Stimulated activated CD8-positive, alpha-beta memory T cell treated with anti-CD3 and anti-CD28 coated beads, Interleukin-15, amount 100 ng/mL, for 24 hours (primary cell): ENCODE data around the gene CHD5.
A peak's percentile ranks its signal among the peaks of the same experiment; 100 is the strongest.

Source experiments
- DNase-seq: peaks from one replicate; pipeline ENCODE4 v3.0.0-alpha.2; 2020; ENCODE audit warnings: low read depth

The CHD5 gene

DNA sequence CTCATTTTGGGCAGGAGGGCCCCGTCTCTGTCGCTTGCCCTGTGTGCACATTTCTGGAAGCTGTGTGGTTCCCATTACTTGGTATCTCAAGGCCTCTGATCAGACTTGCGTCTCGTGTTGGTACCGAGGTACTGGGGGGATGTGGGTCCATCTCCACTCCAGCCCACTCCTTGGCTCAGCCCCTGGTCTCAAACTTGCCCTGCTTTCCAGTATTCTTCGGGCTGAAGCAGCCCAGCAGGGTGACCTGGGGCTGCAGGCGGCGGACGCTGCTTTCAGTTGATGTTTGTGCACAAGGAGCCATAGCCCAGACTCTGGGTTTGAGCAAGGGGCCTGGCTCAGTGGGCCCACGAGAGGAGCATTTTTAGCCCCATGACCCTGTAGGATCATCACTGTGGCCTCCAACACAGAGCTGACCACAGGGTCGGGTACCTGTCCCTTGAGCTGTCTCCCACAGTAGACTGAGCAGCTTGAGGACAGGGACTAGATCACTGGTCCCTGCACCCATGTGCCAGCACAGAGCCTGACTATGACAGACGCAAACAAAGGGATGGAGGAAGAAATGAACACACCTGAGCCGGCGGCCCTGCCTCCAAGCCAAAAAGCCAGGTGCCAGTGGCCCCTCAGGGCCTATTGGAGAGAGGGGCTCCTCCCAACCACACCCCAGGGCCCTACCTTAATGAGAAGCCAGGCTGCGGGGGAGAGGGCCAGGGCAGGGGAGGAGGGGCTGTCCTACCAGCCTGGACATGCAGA, 46.8 kb downstream of the CHD5 start:
- no peak for DNase-seq

DNA sequence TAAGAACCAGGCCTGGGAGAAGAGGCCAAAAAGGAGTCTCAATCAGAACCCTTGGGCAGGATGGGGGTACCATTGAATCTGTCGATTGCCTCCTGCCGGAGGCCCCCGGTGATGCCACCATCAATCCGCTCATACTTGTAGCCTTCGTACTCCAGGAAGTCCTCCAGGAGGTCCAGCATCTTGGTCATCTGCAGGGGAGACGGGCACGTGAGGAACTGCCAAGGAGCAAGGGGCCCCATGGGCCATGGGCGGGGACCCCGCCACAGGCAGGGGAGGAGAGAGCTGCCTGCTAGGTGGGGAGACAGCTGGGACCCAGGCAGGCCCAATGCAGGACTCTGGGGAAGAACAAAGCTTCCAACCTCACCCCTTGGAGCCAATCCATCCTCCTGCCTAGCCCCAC, 48.6 kb downstream of the CHD5 start:
- DNase-seq: no peak

DNA sequence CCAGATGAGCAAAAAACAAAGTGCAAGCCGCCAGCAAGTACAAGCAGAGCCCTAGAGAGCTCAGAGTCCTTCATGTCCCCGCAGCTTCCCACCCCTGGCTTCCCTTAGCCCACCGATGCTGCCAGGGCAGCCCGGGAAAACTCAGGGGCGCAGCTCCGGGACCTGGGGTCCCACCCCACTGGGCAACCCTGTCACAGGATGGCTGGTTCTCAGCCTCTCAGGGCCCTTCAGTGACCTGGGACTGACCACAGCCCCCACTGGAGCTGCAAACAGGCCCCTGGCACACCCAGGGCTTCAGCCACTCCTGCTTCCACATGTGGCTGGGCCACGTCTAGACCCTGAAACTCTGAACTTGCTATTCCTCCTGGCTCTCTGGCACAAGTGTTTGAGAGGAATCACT, 49.5 kb downstream of the CHD5 start:
- no peak for DNase-seq

DNA sequence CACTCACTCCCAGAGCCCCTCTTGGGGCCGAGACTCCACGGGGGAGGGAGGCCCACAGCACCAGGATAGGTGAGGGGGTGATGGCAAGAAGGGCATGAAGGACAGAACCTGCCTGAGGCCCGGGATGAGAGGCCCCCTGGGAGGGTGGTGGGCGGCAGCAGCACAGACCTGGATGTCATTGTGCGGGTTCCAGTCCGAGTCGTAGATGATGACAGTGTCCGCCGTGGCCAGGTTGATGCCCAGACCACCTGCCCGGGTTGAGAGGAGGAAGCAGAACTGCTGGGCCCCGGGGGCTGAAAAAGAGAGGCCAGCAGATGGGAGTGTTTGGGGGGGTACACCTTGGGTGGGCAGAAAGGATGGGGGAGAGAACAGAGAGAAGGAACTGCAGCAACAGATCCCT, 50.1 kb downstream of the CHD5 start:
- DNase-seq: no peak

DNA sequence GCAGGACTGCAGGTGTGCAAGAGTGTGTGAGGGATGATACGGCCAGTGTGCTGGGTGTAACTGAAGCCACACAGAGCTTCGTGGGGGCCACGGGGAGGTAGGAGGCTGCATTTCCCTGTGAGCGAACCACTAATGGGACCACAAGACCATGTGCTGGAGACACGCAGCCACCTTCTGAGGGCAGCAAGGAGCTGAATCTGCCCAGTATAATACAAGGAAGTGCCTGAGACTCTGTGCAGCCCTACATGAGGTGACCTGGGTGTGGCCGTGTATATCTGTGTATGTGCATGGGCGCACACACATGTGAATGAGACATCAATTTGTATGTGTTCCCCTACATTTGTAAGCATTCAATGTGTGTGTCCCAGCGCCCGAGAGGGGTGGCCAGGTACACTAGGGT, 50.8 kb downstream of the CHD5 start:
- no peak for DNase-seq

DNA sequence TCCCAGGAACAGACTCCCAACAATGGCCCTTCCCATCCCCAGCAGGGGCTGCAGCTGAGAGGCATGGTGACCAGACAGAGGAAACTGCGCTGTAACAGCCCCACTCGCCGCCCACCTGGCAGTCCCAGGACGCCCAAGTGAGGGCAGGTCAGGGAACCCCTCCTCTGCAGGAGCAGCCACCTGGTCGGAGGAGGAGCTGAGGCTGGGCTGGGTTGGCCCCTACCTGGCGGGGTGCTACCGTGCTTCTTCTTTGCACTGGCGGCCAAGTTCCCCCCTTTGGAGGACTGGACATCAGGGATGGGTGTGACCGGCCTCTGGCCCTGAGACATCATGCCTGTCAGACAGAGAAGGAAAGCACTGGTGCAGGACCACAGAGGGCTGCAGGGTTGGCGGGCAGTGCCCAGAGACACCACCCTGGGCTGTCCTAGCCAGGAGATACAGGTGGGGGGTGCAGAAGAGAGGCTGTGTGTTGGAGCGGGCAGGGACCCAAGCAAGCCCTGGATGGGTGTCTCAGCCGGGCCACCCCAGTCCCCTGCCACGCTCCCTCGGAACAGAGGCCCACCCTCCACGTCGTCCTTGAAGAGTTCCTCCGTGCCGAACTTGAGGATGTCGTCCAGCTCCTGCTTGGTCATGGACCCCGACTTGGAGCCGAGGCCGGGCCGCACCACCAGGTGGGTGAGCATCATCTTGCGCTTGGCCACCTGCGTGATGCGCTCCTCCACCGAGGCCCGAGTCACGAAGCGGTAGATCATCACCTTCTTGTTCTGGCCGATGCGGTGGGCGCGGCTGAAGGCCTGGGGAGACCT, 51.6 kb downstream of the CHD5 start:
- no peak for DNase-seq

DNA sequence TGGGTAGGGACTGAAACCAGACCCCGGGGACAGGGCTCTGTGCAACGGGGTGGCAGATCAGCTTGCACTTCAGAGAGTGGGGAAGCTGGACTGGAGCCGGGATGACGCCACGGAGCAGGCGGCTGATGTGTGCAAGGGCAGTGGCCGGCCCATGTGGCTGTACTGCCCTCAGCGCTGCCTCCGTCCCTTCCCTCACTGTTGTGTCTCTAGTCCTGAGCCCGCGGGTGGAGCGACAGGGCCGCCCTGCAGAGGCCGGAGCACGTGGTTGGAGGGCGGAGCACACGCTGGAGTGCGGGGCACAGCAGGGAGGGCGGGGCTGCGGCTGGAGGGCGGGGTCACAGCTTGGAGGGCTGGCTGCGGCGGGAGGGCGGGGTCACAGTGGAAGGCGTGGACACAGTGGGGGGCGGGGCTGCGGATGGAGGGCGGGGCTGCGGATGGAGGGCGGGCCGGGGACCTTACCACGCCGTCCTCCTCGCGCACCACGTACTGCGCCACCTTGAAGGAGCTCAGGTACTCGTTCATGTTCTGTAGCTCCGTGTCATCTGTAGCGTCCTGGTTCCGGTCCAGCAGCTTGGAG, 52.4 kb downstream of the CHD5 start:
- peak; percentile 47 for DNase-seq

DNA sequence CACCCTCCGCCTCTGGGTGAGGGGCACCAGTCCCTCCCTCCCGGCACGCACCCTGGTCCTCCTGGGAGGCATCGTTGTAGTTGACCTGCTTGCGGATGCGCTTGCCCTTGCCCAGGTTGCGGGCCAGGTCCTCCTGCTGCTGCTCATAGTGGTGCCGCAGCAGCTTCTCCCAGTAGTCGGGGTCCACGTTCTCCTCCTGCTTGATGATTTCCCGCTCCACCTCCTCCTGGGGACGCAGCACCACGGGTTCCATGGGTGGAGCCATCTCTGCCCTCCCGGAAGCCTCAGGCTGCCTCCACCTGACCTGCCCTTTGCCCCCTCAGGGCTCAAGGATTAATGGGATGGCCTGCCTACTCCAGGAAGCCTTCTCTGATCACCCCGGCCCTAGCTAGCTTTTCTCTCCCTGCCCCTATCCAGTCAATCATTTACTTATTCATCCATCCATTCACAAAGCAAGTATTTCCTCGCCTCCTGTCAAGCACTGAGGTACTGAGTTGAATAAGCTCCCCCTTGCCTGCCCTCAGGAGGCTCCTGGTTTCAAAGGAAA, 53.5 kb downstream of the CHD5 start:
- no peak for DNase-seq

DNA sequence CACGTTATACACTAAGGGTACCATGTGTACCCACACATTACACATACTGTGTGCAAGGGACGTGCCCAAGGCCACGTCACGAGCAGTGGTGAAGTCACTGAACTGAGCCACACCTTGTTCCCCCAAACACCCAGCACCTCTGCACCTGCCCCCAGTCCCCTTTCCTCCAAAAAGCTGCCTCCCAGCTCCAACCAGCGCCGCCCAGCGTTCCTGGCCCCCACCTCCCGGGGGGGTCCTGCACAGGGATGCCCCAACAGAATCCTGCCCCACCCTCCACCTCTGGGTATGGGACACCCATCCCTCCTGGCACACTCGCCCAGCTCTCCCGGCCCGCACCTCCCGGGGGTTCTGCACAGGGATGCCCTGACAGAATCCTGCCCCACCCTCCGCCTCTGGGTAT, 54.1 kb downstream of the CHD5 start:
- no peak for DNase-seq

DNA sequence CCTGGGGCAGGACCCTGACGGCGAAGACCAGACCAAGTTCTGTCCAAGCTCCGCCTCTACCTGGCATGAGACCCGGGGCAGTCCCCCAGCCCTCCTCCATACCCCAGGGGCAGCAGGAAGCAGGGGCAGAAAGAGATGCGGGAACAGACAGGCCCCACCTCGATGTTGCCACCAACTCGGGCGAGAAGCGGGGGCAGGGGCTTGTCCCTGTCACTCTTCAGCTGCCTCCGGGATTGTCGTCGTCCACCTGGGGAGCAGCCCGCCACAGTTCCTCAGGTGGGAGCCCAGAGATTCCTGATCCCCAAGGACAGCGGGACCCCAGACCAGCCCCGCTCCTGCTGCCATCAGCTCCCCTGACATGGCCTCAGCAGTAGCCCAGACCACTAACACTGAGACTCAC, 54.8 kb downstream of the CHD5 start:
- DNase-seq: no peak

DNA sequence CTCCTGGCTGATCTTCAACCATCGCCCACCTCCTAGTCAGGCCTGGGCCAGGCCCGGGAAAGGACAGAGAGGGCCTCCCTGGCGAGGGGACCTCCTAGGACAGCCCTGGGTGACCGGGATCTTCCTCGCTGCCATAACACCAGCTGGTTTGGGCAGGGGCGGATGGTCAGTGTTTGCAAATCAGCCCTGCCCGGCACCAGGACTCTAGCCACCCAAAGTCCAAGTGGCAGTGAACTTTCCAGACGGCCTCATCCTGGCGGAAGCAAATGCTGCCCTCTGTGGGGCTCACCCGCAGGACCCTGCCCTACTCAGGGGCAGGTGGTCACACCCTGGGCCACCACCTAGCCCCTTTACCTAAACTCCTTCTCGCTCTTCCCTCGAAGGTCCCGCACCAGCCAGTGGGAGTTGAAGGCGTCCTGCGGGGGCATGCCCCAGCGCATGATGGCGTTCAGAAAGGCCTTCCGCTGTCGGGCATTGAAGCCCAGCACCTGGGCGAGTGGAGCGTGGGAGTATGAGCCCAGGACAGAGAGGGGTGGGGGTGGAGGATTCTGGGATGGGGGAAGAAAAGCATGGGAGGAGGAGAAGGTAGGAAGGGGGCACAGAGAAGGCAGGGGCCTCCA, 55.3 kb downstream of the CHD5 start:
- no peak for DNase-seq

DNA sequence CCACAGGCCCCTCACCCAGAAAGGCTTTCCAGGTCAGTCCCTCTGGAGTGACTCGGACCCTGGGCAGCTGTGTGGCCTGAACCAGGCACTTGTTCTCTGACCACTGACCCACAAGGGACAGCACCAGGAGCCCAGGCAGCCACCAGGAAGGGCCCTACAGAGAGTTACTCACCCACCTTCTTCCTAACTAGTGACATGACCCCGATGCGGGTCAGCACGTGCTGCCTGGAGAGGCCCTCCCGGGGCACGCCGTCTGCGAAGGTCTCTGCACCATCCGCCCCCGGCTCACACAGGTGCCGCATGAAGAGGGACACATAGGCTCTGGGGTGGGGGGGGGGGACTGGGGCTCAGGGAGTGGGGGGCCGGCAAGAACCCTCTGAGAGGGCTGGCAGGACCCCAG, 55.8 kb downstream of the CHD5 start:
- DNase-seq: no peak

DNA sequence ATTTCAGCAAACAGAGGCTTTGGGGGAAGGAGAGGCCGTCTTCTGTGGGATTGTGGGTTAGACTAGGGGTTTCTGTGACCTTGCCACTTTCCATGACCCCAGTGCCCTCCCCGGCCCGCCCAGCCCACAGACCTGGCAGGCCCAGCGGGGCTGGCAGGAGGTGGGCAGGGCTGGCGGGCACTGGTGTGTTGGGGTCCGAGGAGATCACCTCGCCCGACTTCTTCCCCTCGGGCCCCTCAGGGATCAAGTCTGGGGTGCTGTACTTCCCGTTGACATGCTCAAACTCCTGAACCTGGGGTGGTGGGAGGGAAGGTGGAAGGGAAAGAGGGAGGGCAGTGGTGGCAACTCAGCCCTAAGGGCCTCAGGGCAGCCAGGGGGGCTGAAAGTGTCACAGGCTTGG, 56.3 kb downstream of the CHD5 start:
- no peak for DNase-seq

DNA sequence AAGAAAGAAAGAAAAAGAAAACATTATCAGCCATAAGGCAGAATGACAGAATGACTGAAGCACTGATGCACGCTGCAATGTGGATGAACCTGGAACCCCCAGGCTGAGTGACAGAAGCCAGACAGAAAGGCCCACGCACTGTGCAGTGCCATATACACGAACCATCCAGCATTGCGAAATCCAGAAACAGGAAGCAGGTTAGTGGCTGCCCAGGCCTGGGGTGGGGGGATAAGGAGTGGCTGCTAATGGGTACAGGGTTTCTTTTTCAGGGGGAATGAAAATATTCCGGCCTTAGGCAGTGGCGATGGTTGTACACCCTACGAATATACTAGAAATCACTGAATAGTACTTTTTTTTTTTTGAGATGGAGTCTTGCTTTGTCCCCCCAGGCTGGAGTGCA, 57.0 kb downstream of the CHD5 start:
- no peak for DNase-seq

DNA sequence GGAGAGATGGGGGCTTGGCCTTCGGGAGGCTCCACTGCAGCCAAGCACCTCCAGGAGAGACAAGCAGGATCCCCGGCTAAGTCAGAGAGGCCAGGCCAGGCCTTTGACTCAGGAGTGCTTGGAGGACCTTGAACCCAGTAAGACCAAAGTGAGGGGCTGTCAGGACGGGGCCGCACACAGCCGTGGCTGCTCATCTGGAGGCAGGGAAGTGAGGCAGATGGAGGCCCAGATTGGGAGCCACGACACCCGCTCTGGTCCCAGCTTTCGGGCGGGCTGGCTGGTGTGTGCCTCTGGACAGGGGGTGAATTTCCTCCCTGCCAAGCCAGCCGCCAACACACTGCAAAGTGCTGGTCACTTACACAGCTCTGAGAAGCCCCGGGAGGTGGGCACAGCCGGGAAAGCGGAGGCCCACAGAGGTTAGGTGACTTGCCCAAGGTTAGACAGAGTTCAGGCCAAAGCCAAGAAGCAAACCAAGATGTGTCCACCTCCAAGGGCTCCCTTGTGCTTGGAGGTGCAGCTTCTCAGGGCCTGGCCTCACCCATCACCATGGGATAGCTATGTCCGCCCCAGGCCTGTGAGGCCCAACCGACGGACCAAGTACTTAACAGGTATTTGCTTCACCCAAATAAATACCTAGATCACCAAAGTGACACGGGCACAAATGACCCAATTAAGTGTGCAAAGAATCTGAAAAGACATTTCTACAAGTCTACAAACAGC, 58.3 kb downstream of the CHD5 start:
- no peak for DNase-seq

DNA sequence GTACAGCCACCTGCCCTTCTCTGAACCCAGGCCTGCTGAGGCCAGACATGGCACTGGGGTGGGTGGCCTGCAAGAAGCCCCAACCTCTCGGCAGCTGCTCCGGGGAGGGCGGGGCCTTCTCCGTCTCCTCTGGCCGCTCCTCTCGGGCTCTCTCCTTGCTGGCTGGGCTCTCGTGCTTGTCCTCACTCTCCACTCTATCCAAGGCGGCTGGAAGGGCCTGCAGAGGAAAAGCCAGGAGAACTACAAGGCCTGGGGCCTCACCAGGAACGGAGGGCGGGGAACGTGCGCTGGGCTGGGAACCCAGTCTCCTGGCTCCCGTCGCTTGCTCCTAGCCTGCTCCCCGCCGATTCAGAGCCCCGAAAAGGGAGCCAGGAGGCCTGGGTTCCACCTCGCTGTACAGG, 59.1 kb downstream of the CHD5 start:
- DNase-seq: no peak

DNA sequence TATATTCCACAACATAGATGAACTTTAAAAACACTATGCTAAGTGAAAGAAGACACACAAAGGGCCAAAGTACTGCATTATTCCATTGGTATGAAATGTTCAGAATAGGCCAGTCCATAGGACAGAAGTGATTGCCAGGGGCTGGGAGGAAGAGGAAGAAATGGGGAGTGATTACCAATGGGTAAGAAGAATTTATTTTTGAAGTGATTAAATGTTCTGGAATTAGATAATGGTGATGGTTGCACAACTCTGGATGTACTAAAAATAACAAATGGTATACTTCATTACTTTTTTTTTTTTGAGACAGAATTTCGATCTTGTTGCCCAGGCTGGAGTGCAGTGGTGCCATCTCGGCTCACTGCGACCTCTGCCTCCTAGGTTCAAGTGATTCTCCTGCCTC, 61.7 kb downstream of the CHD5 start:
- DNase-seq: no peak

DNA sequence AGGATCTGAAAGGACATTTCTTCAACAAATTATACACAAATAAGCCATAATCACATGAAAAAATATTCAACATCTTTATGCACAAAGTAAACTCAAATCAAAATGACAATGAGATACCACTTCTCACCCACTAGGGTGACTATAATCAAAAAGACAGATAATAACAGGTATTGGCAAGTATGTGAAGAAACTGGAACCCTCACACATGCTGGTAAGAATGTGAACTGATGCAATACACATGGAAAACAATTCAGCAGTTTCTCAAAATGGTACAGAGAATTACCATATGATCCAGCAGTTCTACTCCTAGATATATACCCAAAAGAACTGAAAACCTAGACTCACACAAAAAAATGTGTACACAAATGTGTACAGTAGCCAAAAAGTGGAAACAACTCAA, 62.5 kb downstream of the CHD5 start:
- DNase-seq: no peak

DNA sequence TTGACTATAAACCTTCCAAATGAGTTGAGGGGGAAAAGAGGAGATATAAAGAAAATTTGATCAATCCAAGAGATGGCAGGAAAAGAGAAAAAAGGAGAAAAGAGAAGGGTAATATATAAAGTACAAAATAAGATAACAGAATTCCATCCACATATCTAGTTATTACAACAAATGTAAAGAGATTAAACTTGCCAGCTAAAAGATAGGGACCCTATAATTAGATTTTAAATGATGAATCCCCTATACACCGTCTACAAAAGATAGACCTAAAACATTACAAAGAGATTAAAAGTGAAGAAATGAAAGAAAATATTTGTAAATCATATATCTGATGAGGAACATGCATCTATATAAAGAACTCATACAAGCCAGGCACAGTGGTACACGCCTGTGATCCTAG, 63.1 kb downstream of the CHD5 start:
- no peak for DNase-seq

DNA sequence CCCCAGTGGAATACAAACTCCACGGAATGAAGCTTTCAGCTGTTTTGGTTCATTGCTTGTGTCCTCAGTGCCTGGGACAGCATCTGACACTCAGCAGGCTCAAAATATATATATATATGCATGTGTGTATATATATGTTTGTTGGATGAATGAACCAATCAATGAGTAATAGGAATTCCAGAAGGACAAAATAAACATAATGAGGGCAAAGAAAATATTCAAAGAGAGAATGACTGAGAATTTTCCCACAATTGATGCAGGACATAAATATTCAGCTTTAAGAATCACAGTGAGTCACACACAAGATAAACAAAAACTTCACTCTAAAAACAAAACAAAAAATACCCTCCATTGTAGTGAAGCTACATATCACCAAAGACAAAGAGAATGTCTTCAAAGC, 64.0 kb downstream of the CHD5 start:
- no peak for DNase-seq

DNA sequence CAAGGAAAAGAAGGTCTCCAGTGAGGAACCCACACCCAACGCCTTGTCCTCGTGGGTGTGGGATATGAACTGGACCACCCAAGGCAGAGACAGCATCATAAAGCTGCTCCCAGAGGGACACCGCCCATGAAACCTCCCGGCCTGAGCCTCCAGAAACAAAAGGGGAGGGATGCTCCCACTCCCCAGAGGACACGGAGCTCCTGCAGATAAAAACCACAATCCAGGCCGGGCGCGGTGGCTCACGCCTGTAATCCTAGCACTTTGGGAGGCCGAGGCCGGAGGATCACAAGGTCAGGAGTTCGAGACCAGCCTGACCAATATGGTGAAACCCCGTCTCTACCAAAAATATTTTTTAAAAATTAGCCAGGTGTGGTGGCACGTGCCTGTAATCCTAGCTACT, 66.4 kb downstream of the CHD5 start:
- no peak for DNase-seq

DNA sequence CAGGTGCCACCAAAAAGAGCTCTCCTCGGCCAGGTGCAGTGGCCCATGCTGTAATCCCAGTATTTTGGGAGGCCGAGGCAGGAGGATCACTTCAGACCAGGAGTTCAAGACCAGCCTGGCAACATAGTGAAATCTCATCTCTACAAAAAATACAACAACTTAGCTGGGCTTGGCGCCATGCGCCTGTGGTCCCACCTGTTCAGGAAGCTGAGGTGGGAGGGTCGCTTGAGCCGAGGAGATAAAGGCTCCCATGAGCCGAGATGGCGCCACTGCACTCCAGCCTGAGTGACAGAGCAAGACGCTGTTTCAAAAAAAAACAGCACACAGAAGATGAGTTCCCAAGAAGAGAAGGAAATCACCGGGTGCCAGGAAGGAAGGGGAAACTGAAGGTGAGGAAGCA, 67.0 kb downstream of the CHD5 start:
- no peak for DNase-seq
